ENCODE measurements around the gene GPR25. TPM values are rescaled to one million over a fixed set of nuclear protein-coding genes. Genes with fewer than 3 reads are reported as not detected.

Gene GPR25
- total RNA-seq, 1 donor from 2014 or later, result 0.32 TPM

- ATAC-seq, result peak; percentile 5
These were observed 43.4 kb downstream of the GPR25 start for GRCh38 chr1:200916152-200916551.

GRCh38 chr1:200916681-200917080 lies 43.9 kb downstream of the GPR25 start:
- ATAC-seq, result no peak

GRCh38 chr1:200917291-200917817 lies 44.6 kb downstream of the GPR25 start:
- ATAC-seq, result peak; percentile 76

GRCh38 chr1:200918006-200918405 lies 45.2 kb downstream of the GPR25 start:
- no peak for ATAC-seq

- no peak for ATAC-seq
These were observed 46.6 kb downstream of the GPR25 start for GRCh38 chr1:200919386-200919785.

- ATAC-seq, result no peak
These were observed 48.9 kb downstream of the GPR25 start for GRCh38 chr1:200921571-200922110.

- ATAC-seq, result no peak
These were observed 49.6 kb downstream of the GPR25 start for GRCh38 chr1:200922406-200922805.

GRCh38 chr1:200923601-200924000 lies 50.8 kb downstream of the GPR25 start:
- no peak for ATAC-seq

Other genes starting within 250 kb of the GPR25 start
- gene DDX59, start 203.1 kb upstream of the GPR25 start, total RNA-seq, result 13.8 TPM
- 14.7 TPM for gene CAMSAP2, start 134.1 kb upstream of the GPR25 start, total RNA-seq
- 54.8 TPM for gene INAVA, start 21.9 kb downstream of the GPR25 start, total RNA-seq
- gene KIF21B, start 150.7 kb downstream of the GPR25 start, total RNA-seq, result 0.52 TPM
- gene CACNA1S, start 239.4 kb downstream of the GPR25 start, total RNA-seq, result not detected

Data from esophagus mucosa (tissue), 1 donor.